Keratinocyte (primary cell): ENCODE measurements around the gene IRF9.

Experiments used
- CTCF ChIP-seq, 3 experiments: IDR thresholded peaks in 1 of 3; conservative IDR thresholded peaks in 1 of 3; optimal IDR thresholded peaks in 1 of 3; 2 replicates in 2 of 3; 3 replicates in 1 of 3; pipeline versions ENCODE3 to v1.5.1; 2011; ENCODE audit warnings: low read length in 3 of 3, mild to moderate bottlenecking in 3 of 3, moderate library complexity in 2 of 3, control low read depth in 1 of 3, inconsistent platforms in 1 of 3; ENCODE audit not compliant: insufficient read depth in 2 of 3; ENCODE audit errors: extremely low read depth in 1 of 3
- EZH2 ChIP-seq: IDR thresholded peaks from one replicate; pipeline ENCODE4 v1.6.1; 2012; ENCODE audit warnings: inconsistent platforms, mild to moderate bottlenecking, low read length, moderate library complexity

GRCh38 chr14:24146453-24146977 lies 14.6 kb upstream of the IRF9 start, which contains the start of gene PSME2:
- TF ChIP-seq EZH2 (no peak), CTCF (optimal IDR thresholded peaks at IDR 0.05 in 1 of 3, IDR thresholded peaks at IDR 0.05 in 1 of 3, conservative IDR thresholded peaks at IDR 0.05 in 1 of 3; ENCODE audit: extremely low read depth in 1 of 3, insufficient read depth in 2 of 3, low read length in 3 of 3) (no peak)
